HAP-1 (cell line): ENCODE results near the gene MAST2.
"Not testable (repeated sequence)": the region's sequence is repeated elsewhere in the genome, so short reads cannot be mapped to it uniquely, and the experiment has no call there.

Experiments used
- DNase-seq, 2 experiments: peaks; one replicate each; pipeline ENCODE4 v3.0.0-alpha.2; 2016 to 2020; ENCODE audit warnings: low spot score in 2 of 2
- H3K27me3 ChIP-seq: fragments of 250-450 bp; sonication (Bioruptor Pico); 2 replicates; pipeline ENCODE4 v1.5.1; 2020; ENCODE audit warnings: low read depth, mild to moderate bottlenecking, moderate library complexity
- H3K36me3 ChIP-seq: fragments of 250-450 bp; sonication (Bioruptor Pico); replicated peaks from 2 replicates; pipeline ENCODE4 v1.5.1; 2020; ENCODE audit warnings: mild to moderate bottlenecking
- H3K4me1 ChIP-seq: fragments of 250-450 bp; sonication (Bioruptor Pico); 2 replicates; pipeline ENCODE4 v1.5.1; 2020; ENCODE audit warnings: mild to moderate bottlenecking
- H3K4me3 ChIP-seq: fragments of 250-450 bp; sonication (Bioruptor Pico); 2 replicates; pipeline ENCODE4 v1.5.1; 2020; ENCODE audit warnings: mild to moderate bottlenecking, moderate library complexity
- H3K9me3 ChIP-seq: fragments of 250-450 bp; sonication (Bioruptor Pico); 2 replicates; pipeline ENCODE4 v1.5.1; 2020; ENCODE audit warnings: mild to moderate bottlenecking, moderate library complexity
- in situ Hi-C: fragments of 300-500 bp; cut with MboI; formaldehyde crosslinking; loops from 3 replicates; pipeline ENCODE4 v1.14.3; 2020; ENCODE audit warnings: low sequenced_read_pairs, inconsistent platforms, mixed read lengths

MAST2 gene

GRCh38 chr1:45854724-45855123, 51.3 kb downstream of the MAST2 start:
- no peaks in the 10 kb centered on the region; the same call in 1 of the 2 replicates for H3K36me3 ChIP-seq
- H3K27me3 ChIP-seq, result no peaks in the 10 kb centered on the region
- peaks cover 14% of the 10 kb centered on the region for H3K4me1 ChIP-seq
- H3K4me3 ChIP-seq, result no peak overlapping the region
- in situ Hi-C loops, result no loop called here
- no peaks in the 10 kb centered on the region for H3K9me3 ChIP-seq
- DNase-seq, result no peak

DNA sequence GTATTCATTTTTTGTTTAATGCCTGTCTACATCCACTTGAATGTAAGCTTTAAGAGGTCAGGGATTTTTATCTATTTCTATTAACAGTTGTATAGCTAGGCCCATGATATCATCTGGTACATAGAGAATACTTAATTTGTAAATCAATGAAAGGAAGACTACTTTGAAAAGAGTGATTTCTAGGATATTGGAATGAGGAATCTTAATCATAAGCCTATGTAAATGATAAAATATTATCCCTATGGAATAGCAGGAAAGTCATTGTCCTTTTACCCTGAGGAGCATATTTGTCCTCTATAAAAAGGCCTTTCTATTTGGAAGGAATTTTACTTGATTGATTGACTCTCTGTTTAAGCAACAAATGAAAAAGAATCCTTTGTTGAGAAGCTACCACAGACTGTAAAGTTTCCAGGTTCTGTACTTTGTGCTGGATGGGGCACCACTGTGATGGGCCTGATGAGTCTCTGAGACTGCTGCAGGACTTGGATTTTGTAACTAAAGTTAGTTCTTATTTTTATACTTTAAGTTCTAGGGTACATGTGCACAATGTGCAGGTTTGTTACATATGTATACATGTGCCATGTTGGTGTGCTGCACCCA, 53.8 kb downstream of the MAST2 start:
- DNase-seq, result peak; percentile 55 to 90
- no peaks in the 10 kb centered on the region for H3K9me3 ChIP-seq
- H3K27me3 ChIP-seq, result no peaks in the 10 kb centered on the region
- no peaks in the 10 kb centered on the region for H3K36me3 ChIP-seq
- H3K4me3 ChIP-seq, result no peak overlapping the region
- peaks cover 29% of the 10 kb centered on the region for H3K4me1 ChIP-seq
- in situ Hi-C loops, result no loop called here

DNA sequence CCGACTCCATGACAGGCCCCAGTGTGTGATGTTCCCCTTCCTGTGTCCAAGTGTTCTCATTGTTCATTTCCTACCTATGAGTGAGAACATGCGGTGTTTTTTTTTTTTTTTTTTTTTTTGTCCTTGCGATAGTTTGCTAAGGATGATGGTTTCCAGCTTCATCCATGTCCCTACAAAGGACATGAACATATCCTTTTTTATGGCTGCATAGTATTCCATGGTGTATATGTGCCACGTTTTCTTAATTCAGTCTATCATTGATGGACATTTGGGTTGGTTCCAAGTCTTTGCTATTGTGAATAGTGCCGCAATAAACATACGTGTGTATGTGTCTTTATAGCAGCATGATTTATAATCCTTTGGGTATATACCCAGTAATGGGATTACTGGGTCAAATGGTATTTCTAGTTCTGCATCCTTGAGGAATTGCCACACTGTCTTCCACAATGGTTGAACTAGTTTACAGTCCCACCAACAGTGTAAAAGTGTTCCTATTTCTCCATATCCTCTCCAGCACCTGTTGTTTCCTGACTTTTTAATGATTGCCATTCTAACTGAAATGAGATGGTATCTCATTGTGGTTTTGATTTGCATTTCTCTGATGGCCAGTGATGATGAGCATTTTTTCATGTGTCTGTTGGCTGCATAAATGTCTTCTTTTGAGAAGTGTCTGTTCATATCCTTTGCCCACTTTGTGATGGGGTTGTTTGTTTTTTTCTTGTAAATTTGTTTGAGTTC, 54.5 kb downstream of the MAST2 start:
- H3K36me3 ChIP-seq, H3K9me3 ChIP-seq, in situ Hi-C loops, H3K4me3 ChIP-seq, DNase-seq, H3K27me3 ChIP-seq: not testable (repeated sequence)
- peaks cover 36% of the 10 kb centered on the region for H3K4me1 ChIP-seq

GRCh38 chr1:45859221-45859620, 55.8 kb downstream of the MAST2 start:
- Histone ChIP-seq H3K9me3 (no peaks in the 10 kb centered on the region), H3K27me3 (no peaks in the 10 kb centered on the region), H3K36me3 (no peaks in the 10 kb centered on the region), H3K4me3 (no peak overlapping the region), H3K4me1 (peaks cover 47% of the 10 kb centered on the region)
- in situ Hi-C loops, result no loop called here
- no peak for DNase-seq

DNA sequence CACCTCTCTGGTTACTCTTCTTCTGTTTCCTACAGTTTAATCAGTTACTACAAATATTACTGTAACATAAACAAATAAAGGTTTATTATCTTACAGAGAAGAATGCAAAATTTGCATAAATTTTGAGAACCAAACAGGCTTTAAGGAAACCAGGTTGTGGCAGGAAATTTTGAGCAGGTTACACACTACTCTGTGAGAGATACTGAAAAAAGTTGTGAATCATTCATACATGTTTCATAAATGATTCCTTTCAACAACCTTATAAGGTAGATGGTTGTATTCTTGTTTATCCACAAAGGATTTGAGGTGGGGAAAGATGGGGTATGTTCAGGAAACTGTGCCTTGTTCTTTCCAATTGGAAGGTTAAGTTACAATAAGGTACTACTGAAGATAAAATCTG, 58.6 kb downstream of the MAST2 start:
- no peak for DNase-seq
- H3K36me3 ChIP-seq, result no peaks in the 10 kb centered on the region
- H3K9me3 ChIP-seq, result no peaks in the 10 kb centered on the region
- H3K4me1 ChIP-seq, result peaks cover 50% of the 10 kb centered on the region
- in situ Hi-C loops, result no loop called here
- H3K27me3 ChIP-seq, result no peaks in the 10 kb centered on the region
- no peak overlapping the region for H3K4me3 ChIP-seq

DNA sequence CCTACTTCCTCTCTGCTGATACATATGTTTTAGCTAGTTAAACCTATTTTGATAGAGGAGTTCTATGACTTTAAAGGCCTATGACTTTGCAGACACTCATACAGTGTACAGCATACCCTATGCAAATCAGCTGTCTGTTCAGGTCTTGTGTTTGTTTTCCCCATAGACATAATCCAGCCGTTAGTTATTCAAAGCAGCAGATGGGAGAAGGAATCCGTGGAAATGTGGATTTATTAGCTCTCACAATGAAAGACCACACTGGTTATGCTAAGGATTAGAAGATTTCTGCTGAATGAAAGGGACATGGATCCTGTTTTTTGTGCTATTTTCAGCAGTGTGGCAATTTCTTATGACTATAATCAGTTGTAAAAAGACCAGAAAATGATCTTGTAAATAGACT, 59.8 kb downstream of the MAST2 start:
- Histone ChIP-seq H3K4me1 (peaks cover 50% of the 10 kb centered on the region), H3K27me3 (no peaks in the 10 kb centered on the region), H3K4me3 (no peak overlapping the region), H3K9me3 (no peaks in the 10 kb centered on the region), H3K36me3 (no peaks in the 10 kb centered on the region)
- in situ Hi-C loops, result no loop called here
- DNase-seq, result peak; percentile 44 to 97

DNA sequence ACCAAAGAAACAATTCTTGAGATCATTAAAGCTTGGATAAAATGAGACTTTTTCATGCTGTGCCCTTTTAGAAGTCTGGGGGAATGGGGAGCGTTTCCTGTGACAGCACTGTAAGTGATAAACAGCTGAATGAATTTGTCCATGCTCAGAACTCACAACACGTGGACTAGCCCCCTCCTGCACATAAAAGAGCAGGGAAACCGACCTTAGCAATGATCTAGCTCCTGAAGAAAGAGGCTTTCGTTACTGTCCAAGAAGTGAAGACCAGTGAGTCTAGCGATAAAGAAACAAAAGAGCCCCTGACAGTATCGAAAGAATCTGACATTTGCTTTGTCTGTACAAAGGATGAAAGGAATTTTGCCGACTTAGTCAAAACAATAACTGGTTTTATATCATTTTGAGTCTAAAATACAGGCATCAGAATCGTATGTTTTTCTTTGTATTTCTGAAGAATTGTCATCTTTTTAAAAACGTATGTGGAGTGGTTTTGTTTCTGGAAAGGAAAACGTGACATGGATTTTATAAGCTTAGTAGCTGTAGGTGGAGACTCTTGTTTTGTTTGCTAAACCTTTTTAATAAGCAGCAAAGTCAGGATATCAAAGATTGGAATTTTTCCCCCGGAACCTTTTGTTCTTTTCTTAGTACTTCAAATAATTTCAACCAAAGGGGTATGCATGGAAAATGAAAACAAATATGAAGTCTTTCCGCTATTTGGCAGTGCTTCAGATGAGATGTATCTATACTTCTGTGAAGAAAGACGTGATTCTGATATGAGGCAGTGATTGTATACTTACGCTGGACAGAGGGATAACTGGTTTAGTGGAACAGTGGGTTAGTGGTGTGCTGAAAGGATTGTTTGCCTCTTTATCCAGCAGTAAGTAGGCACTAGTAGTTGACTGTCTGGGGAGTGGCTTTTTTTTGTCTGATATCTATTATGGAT, 61.0 kb downstream of the MAST2 start:
- Histone ChIP-seq H3K9me3 (no peaks in the 10 kb centered on the region), H3K36me3 (no peaks in the 10 kb centered on the region), H3K4me1 (peaks cover 59% of the 10 kb centered on the region), H3K27me3 (no peaks in the 10 kb centered on the region), H3K4me3 (peak overlapping the region; percentile 1)
- in situ Hi-C loops, result no loop called here
- DNase-seq, result peak; percentile 28 to 30

- no peak for DNase-seq
- Histone ChIP-seq H3K9me3 (no peaks in the 10 kb centered on the region), H3K4me1 (peaks cover 56% of the 10 kb centered on the region), H3K36me3 (no peaks in the 10 kb centered on the region), H3K4me3 (no peak overlapping the region), H3K27me3 (no peaks in the 10 kb centered on the region)
- in situ Hi-C loops, result no loop called here
Measured at GRCh38 chr1:45867697-45868348, 64.4 kb downstream of the MAST2 start.

- Histone ChIP-seq H3K9me3 (no peaks in the 10 kb centered on the region), H3K4me3 (no peak overlapping the region), H3K4me1 (peaks cover 47% of the 10 kb centered on the region), H3K27me3 (no peaks in the 10 kb centered on the region), H3K36me3 (no peaks in the 10 kb centered on the region)
- in situ Hi-C loops, result no loop called here
- DNase-seq, result no peak
Measured at GRCh38 chr1:45868861-45869260, 65.4 kb downstream of the MAST2 start.

- no peak for DNase-seq
- H3K4me3 ChIP-seq, result no peak overlapping the region
- in situ Hi-C loops, result no loop called here
Measured at GRCh38 chr1:45870500-45870899, 67.1 kb downstream of the MAST2 start.

DNA sequence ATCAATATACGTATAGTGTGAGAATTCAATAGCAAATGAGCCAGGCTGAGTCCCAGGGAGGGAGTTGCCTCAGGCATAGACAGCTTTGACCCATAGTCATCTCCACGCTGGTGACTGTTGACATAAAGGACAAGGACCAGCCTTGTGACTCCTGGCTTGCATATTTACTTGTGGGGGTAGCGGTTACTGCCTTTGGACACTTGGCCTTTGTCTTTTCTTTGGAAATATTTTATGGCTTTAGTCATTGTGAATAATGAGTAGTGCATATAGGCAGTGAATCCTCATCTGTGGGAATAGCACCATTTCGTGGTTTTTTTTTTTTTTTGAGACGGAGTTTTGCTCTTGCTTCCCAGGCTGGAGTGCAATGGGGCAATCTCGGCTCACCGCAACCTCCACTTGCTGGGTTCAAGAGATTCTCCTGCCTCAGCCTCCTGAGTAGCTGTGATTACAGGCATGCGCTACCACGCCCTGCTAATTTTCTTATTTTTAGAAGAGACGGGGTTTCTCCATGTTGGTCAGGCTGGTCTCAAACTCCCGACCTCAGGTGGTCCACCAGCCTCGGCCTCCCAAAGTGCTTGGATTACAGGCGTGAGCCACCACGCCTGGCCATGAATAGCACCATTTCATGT, 68.9 kb downstream of the MAST2 start:
- H3K9me3 ChIP-seq, H3K36me3 ChIP-seq, H3K27me3 ChIP-seq, H3K4me3 ChIP-seq, in situ Hi-C loops: not testable (repeated sequence)
- DNase-seq, result peak; percentile 75 to 79
- peaks cover 32% of the 10 kb centered on the region for H3K4me1 ChIP-seq

More at GRCh38 chr1:45870500-45870899, 67.1 kb downstream of the MAST2 start:
- no peaks in the 10 kb centered on the region for H3K36me3 ChIP-seq
- no peaks in the 10 kb centered on the region for H3K9me3 ChIP-seq
- H3K27me3 ChIP-seq, result no peaks in the 10 kb centered on the region
- peaks cover 32% of the 10 kb centered on the region for H3K4me1 ChIP-seq

- no peak for DNase-seq
- no peak overlapping the region for H3K4me3 ChIP-seq
- in situ Hi-C loops, result loop anchor here (25.0 kb wide), 1 partner anchor 214 kb away; no protein-coding TSS in a partner anchor
- no peaks in the 10 kb centered on the region for H3K9me3 ChIP-seq
- H3K4me1 ChIP-seq, result peaks cover 14% of the 10 kb centered on the region
- no peaks in the 10 kb centered on the region for H3K27me3 ChIP-seq
- H3K36me3 ChIP-seq, result no peaks in the 10 kb centered on the region
Measured at GRCh38 chr1:45876000-45876617, 72.7 kb downstream of the MAST2 start.

- Histone ChIP-seq H3K4me3 (no peak overlapping the region), H3K4me1 (peaks cover 3% of the 10 kb centered on the region; the same call in 1 of the 2 replicates), H3K36me3 (no peaks in the 10 kb centered on the region), H3K27me3 (no peaks in the 10 kb centered on the region), H3K9me3 (no peaks in the 10 kb centered on the region)
- no peak for DNase-seq
- in situ Hi-C loops, result loop anchor here (25.0 kb wide), 1 partner anchor 215 kb away; no protein-coding TSS in a partner anchor
Measured at GRCh38 chr1:45877264-45877663, 73.9 kb downstream of the MAST2 start.
